Dendritic cell treated with granulocyte-macrophage colony-stimulating factor and Interleukin-4, amounts not matched to agents 40 ng/mL and 50 ng/mL, for 4 days (primary cell): ENCODE measurements around the gene VWA1.
"Not testable (repeated sequence)": the region's sequence is repeated elsewhere in the genome, so short reads cannot be mapped to it uniquely, and the experiment has no call there.

Experiments
- H3K27ac Mint-ChIP-seq: one replicate; pipeline ENCODE4 v1.8.0; 2022; ENCODE audit warnings: mild to moderate bottlenecking, mixed read lengths
- H3K27me3 Mint-ChIP-seq: one replicate; pipeline ENCODE4 v1.8.0; 2022; ENCODE audit warnings: mild to moderate bottlenecking, mixed read lengths
- H3K36me3 Mint-ChIP-seq: one replicate; pipeline ENCODE4 v1.8.0; 2022; ENCODE audit warnings: low read depth, mixed read lengths
- H3K4me1 Mint-ChIP-seq: one replicate; pipeline ENCODE4 v1.8.0; 2022; ENCODE audit warnings: low read depth, mixed read lengths
- H3K4me3 Mint-ChIP-seq: one replicate; pipeline ENCODE4 v1.8.0; 2022; ENCODE audit warnings: mild to moderate bottlenecking, moderate library complexity, mixed read lengths
- H3K9me3 Mint-ChIP-seq: one replicate; pipeline ENCODE4 v1.8.0; 2022; ENCODE audit warnings: mixed read lengths
- intact Hi-C: fragments of 100-400 bp; cut with micrococcal nuclease; formaldehyde crosslinking; loops from one replicate; pipeline ENCODE4 v1.15.0; 2022

The VWA1 gene

GRCh38 chr1:1440262-1441001 is 4.9 kb downstream of the VWA1 start:
- Mint-ChIP-seq H3K9me3 (no peaks in the 10 kb centered on the region), H3K4me3 (no peak overlapping the region), H3K36me3 (no peaks in the 10 kb centered on the region), H3K27me3 (peaks cover 50% of the 10 kb centered on the region), H3K4me1 (peaks cover 14% of the 10 kb centered on the region), H3K27ac (no peak overlapping the region)
- intact Hi-C loops: no loop called here

DNA sequence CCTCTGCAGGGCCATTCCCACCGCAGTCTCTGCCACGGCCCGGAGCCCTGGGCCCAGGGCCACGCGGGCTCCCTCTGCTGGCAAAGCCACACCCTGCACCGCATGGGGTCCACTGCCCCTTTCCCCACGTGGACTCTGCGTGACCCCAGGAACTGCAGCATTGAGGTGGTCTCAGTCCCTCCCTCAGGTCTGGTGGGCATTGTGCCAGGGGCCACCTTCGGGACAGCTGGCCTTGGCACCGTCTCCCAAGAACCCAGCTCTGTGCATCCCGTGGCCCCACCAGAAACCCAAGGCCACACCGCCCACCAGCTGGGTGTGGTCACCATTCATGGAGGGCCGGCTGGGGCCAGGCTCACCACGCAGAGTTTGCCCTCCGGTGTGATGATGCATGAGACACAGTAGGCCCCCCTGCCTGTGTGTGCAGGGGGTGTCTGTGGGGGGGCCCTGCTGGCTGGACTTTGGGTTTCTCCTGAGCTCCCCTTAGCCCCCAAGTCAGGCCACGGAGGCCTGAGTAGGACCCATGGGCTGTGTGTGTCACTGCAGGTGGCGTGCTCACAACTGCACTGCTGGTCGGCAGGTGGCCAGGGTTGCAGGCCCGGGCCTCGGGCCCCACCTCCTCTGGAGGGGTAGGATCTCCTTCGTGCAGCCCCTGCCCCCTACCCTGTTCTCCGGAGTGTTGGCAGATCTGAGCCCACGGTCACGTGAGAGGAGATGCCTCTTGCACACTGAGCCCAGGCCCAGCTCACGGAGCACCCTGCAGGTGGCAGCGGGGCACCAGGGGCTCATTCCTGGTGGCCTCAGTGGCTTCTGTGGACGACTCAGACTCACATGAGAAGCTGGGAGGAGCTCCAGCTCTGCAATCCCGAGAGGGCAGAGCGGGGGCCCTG is 5.8 kb downstream of the VWA1 start:
- Mint-ChIP-seq H3K27me3 (peaks cover 45% of the 10 kb centered on the region), H3K4me3 (no peak overlapping the region), H3K36me3 (no peaks in the 10 kb centered on the region), H3K9me3 (no peaks in the 10 kb centered on the region), H3K4me1 (peaks cover 11% of the 10 kb centered on the region), H3K27ac (no peak overlapping the region)
- intact Hi-C loops: no loop called here

- Mint-ChIP-seq H3K9me3 (no peaks in the 10 kb centered on the region), H3K4me3 (no peak overlapping the region), H3K4me1 (peaks cover 7% of the 10 kb centered on the region), H3K36me3 (no peaks in the 10 kb centered on the region), H3K27ac (no peak overlapping the region), H3K27me3 (peaks cover 36% of the 10 kb centered on the region)
- intact Hi-C loops: no loop called here
Observed at GRCh38 chr1:1442069-1442770, 6.7 kb downstream of the VWA1 start.

DNA sequence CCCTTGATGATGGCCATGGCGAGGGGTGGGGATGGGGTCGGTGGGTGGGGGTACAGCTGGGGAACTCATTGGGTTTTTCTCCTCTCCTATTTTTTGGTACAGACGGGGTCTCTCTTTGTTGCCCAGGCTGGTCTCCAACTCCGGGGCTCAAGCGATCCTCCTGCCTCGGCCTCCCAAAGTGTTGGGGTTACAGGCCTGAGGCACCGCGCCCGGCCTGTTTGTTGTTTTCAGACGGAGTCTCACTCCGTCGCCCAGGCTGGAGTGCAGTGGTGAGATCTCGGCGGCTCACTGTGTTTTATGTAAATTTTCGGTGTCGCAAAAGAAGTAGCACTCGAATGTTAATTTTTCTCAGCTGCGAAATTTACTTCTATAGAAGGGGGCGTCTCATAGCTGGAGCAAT is 11.1 kb downstream of the VWA1 start:
- H3K36me3 Mint-ChIP-seq, H3K4me3 Mint-ChIP-seq, H3K9me3 Mint-ChIP-seq, H3K4me1 Mint-ChIP-seq, intact Hi-C loops, H3K27ac Mint-ChIP-seq: not testable (repeated sequence)
- peaks cover 16% of the 10 kb centered on the region for H3K27me3 Mint-ChIP-seq

GRCh38 chr1:1449099-1449739 is 13.7 kb downstream of the VWA1 start, which contains the start of gene ATAD3C:
ATAD3C (plus strand) TSS chr1:1449689; CDS start chr1:1450684, 995 bp downstream.
- Mint-ChIP-seq H3K9me3 (no peaks in the 10 kb centered on the region), H3K27ac (no peak within 1 kb of the TSS)
- intact Hi-C loops: no loop called here

DNA sequence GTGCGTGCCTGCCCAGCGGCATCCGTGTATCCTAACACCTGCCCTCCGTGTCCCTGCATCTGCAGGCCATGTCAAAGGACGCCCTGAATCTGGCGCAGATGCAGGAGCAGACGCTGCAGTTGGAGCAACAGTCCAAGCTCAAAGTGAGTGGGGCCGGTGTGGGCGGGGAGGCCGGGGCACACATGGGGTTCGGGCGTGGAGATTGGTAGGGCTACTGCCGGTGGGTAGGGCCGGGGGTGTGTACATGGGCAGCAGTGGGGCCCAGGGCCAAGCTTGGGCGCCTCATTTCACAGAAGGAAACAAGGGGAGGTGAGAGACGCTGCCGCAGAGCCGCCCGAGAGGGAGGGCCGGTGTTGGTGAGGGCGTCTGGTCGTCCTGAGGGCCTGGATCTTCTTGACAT is 15.1 kb downstream of the VWA1 start:
- H3K9me3 Mint-ChIP-seq, H3K4me1 Mint-ChIP-seq, intact Hi-C loops, H3K4me3 Mint-ChIP-seq, H3K27ac Mint-ChIP-seq, H3K36me3 Mint-ChIP-seq: not testable (repeated sequence)
- H3K27me3 Mint-ChIP-seq: peaks cover 12% of the 10 kb centered on the region

More at GRCh38 chr1:1449099-1449739, 13.7 kb downstream of the VWA1 start, which contains the start of gene ATAD3C:
- H3K27me3 Mint-ChIP-seq: peaks cover 11% of the 10 kb centered on the region
- no peaks in the 10 kb centered on the region for H3K4me1 Mint-ChIP-seq
- no peaks in the 10 kb centered on the region for H3K36me3 Mint-ChIP-seq
- H3K4me3 Mint-ChIP-seq: no peak within 1 kb of the TSS

DNA sequence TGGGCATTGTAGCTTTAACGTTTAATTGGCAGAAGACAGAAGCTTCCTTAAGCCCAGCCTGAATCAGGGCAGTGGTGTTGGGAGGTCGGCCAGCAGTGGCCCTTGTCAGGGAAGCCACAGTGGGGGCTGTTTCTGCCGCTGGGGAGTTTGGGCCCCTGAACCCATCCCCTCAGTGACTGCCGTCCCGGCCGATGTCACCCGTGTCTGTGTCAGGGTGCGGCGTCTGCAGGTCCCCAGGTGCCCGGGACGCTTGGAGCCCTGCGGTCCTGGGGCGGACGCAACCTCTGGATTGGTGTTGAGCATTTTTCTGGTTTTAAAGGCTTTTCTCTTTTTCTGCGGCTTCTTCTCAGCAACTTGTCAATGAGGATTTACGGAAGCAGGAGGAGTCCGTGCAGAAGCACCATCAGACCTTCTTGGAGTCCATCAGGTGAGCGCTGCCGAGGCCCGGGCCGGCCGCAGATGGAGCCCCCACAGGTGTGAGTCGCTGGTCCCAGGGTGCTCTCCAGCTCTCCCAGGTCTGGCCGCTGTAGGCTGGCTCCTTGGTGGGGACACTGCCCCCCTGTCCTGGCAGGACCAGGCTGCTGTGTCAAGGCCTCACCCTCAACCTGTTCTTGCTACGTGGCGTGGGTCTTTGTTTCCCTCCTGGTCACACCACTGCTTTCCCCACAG is 16.3 kb downstream of the VWA1 start:
- H3K36me3 Mint-ChIP-seq: no peaks in the 10 kb centered on the region
- no peaks in the 10 kb centered on the region for H3K9me3 Mint-ChIP-seq
- peaks cover 12% of the 10 kb centered on the region for H3K27me3 Mint-ChIP-seq
- intact Hi-C loops: no loop called here
- H3K27ac Mint-ChIP-seq: no peak overlapping the region
- no peak overlapping the region for H3K4me3 Mint-ChIP-seq
- H3K4me1 Mint-ChIP-seq: no peaks in the 10 kb centered on the region

DNA sequence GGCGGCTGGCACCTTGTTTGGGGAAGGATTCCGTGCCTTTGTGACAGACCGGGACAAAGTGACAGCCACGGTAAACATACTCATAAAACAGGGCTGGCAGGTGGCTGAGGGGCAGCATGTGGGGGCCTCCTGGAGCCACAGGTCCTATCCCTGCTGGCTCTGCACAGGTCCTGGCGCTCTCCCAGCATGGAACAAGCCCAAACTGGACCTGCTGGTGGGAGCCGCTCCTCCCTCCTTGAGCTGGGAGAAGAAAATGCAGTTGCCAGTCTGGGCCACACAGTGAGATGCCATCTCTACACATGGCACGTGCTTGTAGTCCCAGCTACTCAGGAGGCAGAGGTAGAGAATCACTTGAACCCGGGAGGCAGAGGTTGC is 16.9 kb downstream of the VWA1 start:
- intact Hi-C loops, H3K36me3 Mint-ChIP-seq, H3K4me1 Mint-ChIP-seq, H3K9me3 Mint-ChIP-seq, H3K27ac Mint-ChIP-seq, H3K4me3 Mint-ChIP-seq: not testable (repeated sequence)
- peaks cover 12% of the 10 kb centered on the region for H3K27me3 Mint-ChIP-seq

GRCh38 chr1:1452882-1453281 is 17.4 kb downstream of the VWA1 start:
- H3K4me3 Mint-ChIP-seq: no peak overlapping the region
- H3K27ac Mint-ChIP-seq: no peak overlapping the region
- H3K9me3 Mint-ChIP-seq: no peaks in the 10 kb centered on the region
- intact Hi-C loops: no loop called here
- H3K27me3 Mint-ChIP-seq: peaks cover 12% of the 10 kb centered on the region
- no peaks in the 10 kb centered on the region for H3K4me1 Mint-ChIP-seq
- H3K36me3 Mint-ChIP-seq: no peaks in the 10 kb centered on the region

- H3K27me3 Mint-ChIP-seq, H3K4me1 Mint-ChIP-seq, H3K36me3 Mint-ChIP-seq, H3K4me3 Mint-ChIP-seq, H3K9me3 Mint-ChIP-seq, intact Hi-C loops, H3K27ac Mint-ChIP-seq: not testable (repeated sequence)
Observed at GRCh38 chr1:1454286-1455056, 19.0 kb downstream of the VWA1 start.

DNA sequence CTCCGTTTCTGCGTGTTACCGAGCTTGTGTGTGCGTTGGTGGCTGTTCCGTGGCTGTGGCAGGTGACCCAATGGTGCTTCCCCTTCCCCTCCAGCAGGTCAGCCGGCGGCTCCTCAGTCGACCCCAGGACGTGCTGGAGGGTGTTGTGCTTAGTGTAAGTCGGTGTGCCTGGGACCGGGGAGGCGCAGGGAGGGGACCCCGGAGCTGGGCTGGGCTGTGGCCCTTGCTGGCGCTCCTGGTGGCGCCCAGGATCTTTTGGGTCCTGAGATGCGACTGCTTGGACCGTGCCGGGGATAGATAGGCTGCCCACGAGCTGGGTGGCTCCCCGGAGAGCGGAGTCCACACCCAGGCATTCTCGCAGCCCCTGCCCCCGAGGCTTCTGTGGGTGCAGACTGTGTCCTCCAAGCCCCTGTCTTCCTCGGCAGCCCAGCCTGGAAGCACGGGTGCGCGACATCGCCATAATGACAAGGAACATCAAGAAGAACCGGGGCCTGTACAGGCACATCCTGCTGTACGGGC is 19.9 kb downstream of the VWA1 start:
- H3K9me3 Mint-ChIP-seq: no peaks in the 10 kb centered on the region
- no peaks in the 10 kb centered on the region for H3K36me3 Mint-ChIP-seq
- no peak overlapping the region for H3K4me3 Mint-ChIP-seq
- H3K27ac Mint-ChIP-seq: no peak overlapping the region
- H3K4me1 Mint-ChIP-seq: no peaks in the 10 kb centered on the region
- intact Hi-C loops: no loop called here
- peaks cover 13% of the 10 kb centered on the region for H3K27me3 Mint-ChIP-seq

GRCh38 chr1:1455934-1456333 is 20.4 kb downstream of the VWA1 start:
- H3K4me1 Mint-ChIP-seq, intact Hi-C loops, H3K36me3 Mint-ChIP-seq, H3K4me3 Mint-ChIP-seq, H3K27ac Mint-ChIP-seq, H3K9me3 Mint-ChIP-seq: not testable (repeated sequence)
- H3K27me3 Mint-ChIP-seq: peaks cover 17% of the 10 kb centered on the region
